Ammon's horn (tissue), 1 donor: ENCODE data around the gene SLC12A7.
"Not testable (repeated sequence)": the region's sequence is repeated elsewhere in the genome, so short reads cannot be mapped to it uniquely, and the experiment has no call there.

Experiments used
- DNase-seq: peaks from one replicate; pipeline ENCODE4 v3.0.0-alpha.2; 2016; ENCODE audit warnings: low spot score

SLC12A7 gene

DNA sequence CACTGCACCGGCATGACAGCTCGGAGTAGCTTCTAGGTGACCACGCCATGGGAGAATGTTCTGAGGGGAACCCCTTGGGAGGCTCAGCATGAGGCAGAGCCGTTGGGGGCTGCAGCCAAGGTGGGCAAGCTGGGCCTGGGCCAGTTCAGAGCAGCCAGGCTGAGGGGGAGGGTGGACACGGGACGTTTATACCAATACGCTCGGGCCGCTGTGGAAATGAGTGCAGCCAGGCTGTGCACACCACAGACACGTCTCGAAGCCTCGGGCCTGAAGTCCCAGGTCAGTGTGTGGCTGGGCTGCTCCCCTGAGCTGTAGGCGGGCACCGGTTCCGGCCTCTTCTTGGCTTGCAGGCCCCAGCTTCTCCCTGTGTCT is 28.9 kb upstream of the SLC12A7 start:
- DNase-seq = no peak

DNA sequence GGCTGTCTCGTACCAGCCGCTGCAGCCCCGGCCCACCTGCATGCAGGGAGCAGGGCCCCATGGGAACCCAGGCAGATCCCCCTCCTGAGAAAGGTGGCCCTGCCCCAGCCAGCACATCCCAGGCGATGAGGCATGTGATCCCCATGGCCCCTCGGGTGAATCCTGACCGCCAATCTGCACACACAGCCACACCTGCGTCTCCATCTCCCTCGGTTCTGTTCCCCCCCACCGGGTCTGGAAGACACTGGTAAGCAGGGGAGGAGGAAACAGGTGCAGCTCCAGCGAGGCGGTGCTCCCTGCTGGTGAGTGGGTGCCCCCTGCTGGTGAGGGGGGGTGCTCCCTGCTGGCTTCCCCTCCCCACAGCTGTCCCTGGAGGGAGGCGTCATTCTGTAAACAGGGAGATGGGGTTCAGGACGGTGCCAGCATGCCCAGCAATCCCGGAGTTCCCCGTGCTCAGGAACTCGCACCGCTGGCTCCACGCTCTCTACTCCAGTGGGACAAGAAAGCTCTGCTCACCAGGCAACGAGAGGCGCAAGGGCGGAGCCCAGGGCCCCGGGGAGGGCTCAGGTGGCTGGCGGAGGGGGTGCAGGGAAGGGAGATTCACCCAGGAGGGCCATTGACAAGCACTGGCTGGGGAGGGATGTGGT is 28.4 kb upstream of the SLC12A7 start:
- DNase-seq = peak; percentile 66

DNA sequence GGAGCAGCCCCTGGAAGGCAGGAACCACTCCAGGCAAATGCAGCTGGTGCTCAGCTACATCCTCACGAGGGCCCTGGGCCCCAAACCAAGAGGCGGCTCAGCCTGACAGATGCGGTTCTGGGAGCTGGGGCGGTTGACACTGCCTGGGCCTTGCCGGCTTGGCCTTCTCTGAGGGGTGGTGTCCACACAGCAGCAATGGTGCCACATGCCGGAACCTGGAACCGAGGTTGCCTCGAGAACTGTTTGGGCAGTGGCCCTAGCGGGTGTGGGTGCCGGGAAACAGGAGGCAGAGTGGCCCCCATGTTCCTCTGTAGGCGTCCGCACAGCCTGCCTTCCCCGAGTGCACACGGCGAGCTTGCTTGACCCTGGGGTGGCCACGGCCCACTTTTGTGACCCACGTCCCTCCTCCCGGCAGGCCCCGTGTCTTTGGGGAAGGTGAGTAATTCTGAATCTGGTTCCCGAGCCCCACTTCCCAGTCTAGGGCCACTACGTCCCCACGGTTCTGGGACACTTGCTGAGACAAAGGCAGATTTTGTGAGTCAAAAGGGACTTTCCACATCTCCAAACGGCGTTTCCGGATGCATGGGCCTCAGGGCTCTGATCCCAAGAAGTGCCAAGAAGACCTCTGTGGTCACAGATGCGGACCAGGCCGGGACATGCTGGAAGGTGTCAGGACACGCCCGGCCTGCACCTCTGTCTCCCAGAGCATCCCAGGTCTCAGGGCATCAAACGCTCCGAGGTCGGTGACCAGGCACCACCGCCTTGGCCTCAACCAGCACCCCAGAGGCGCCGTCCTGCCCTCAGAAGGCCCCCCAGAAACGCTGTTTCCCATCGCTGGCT is 27.7 kb upstream of the SLC12A7 start:
- DNase-seq = no peak

DNA sequence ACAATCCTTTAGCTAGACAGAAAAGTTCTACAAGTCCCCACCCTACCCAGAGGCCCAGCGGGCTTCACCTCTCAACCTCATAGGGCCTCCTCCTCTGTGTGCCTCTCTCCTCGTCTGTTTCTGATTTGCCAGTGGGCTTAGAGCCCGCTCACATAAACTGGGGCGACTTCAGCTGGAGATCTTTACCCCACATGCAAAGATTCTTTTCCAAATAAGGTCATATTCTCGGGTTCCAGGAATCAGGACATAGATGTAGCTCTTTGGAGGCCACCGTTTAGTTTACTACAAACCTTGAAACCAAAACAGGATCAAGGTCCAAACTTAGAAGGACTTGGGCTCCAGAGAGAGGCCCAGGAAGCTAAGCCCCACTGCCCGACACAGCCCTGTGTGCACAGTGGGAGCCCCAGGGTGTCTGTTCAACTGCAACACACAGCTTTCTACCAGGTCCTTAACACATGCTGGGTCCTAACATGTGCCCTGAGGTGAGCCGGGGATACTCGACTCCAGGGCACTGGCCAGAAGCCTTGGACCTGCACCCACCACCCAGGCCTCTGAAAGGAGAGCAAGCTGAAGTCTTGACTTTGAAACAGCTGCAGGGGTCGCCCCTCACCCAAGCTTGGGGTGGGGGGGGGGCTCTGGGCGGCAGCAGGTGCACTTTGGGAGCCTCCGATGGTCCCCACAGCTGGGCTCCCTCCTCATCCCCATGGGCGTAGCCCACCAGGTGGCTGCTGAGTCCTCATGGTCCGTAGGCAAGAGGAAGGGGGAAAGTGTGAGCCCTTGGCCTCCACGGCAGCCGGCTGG is 26.8 kb upstream of the SLC12A7 start:
- DNase-seq = no peak

DNA sequence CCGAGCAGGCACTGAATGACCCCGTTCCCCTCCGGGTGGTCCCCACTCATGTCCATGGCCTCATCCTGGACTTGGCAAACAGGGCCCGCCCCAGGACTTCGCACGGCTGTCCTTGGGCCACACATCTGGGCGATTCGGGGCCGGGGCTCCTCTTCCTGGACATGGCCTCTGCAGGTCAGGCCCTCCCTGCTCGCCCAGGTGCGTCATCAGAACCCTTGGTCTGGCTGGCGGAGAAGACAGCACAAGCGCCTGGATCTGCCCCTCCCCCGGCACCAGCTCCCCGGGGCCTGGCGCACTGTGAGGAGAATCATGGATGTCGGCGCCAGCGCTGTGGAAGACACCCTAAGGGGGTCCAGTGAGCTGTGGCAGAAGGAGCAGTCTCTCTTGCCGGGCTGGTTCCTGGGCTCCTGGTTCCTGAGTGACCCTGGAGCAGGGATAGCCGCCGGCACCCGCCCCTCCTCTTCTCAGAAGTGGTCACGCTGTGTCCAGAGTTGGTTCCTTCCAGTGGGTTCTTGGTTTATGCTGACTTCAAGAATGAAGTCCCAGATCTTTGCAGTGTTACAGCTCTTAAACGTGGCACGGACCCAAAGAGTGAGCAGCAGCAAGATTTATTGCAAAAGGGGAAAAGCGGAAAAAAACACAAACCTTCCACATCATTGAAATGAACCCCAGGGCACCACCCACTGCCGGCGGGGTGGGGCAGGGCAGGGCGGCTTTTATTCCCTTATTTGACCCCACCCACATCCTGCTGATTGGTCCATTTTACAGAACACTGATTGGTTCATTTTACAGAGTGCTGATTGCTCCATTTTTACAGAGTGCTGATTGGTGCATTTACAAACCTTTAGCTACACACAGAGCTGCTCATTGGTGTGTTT is 25.9 kb upstream of the SLC12A7 start:
- DNase-seq = no peak

DNA sequence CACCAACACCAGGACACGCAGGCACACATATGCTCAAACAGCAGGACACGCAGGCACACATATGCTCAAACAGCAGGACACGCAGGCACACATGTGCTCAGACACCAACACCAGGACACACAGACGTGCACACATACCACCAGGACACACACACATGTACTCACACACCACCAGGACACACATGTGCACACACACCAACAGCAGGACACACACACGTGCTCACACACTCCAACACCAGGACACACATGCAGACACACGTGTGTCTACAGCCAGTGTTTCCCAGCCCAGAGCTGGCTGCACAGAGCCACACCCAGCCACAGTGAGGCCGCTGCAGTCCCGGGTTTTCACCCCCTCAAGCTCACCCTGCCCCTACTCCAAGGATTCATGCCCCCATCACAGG is 25.0 kb upstream of the SLC12A7 start:
- DNase-seq = no peak

DNA sequence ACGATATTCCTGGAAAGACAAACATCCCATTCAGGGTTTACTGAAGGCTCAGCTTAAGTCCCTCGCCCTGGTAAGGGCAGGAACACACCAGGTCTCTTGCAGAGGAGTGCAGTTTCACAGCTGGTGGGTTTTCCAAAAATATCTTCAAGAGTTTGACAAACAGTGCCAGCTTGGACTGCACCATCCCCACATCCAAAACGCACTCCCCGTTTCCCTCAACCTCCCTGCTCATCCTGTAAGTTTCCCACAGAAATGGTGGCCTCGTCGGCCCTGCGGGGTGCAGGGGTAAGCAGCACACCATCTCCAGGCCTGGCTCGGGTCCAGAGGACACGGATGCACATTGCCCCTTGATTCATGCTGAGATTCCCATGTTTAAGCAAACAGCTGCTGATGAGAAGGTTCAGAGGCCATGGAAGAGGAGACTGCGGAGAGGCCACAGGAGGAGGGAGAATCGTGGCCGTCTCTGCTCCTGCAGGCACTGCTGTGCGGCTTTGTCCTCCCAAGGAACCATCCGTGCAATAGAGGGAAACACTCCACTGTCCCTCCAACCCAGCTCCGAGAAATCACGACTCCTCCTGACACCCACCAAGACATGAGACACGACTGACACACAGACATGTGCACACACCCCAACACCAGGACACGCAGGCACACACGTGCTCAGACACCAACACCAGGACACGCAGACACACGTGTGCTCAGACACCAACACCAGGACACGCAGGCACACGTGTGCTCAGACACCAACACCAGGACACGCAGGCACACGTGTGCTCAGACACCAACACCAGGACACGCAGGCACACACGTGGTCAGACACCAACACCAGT is 24.0 kb upstream of the SLC12A7 start:
- no peak for DNase-seq

DNA sequence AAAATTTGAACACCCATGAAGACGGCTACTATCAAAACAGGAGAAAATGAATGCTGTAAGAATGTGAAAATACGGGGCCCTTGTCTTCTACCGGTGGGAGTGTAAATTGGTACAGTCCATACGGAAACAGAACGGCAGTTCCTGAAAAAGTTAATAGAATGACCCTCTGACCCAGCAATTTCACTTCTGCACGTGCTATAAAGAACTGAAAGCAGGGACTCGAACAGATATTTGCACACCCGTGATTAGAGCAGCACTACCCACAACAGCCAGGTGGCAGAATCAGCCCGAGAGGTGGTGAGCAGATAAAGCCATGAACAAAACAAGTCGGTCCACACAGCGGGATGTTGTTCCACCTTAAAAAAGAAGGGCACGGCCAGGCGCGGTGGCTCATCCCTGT is 22.6 kb upstream of the SLC12A7 start:
- DNase-seq = no peak

DNA sequence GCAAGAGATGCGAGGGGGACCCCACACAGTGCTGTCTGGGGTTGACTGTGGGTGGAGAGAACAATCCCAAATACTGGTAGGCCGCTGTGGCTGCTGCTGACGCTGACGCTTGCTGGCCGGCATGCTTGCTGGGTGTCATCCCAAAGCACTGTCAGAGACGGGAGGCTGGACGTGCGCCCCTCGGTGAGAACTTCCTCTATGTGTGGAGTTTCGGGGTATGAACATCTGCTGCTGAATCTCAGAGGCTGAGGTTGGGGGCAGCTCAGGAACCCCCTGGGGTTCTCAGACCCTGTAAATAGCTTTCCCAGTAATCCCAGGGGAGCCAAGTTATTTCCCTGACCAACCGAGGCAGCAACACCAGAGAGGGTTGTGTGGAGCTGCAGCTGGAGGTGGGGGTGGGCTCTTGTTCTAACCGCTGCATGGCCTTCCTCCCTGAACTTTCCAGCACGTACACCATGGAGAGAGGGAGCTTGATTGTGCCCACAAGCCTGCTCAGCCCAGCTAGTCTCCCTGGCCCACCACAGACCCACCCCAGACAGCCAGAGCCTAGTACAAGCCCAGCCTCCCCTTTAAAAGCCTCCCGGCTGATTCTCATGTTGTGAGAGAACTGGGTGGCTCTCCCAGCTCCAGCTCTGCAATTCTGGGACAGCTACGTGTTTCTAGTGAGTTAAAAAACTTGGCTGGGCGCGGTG is 21.8 kb upstream of the SLC12A7 start:
- no peak for DNase-seq

DNA sequence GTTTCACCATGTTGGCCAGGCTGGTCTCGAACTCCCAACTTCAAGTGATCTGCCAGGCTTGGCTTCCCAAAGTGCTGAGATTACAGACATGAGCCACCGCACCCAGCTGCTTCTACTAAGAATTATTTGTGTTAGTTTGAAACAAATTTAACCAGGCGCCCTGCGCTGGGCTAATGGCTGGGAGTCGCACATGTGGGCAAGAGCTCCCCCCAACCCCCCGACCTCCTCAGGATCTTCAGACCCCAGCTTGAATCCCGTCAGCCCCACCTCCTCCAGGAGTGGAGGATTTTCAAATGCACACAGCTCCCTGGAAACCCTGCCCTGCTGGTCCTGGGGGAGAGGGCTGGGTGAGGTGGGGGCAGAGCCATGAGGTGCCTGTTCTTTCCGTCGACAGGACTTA is 21.2 kb upstream of the SLC12A7 start:
- DNase-seq = no peak

DNA sequence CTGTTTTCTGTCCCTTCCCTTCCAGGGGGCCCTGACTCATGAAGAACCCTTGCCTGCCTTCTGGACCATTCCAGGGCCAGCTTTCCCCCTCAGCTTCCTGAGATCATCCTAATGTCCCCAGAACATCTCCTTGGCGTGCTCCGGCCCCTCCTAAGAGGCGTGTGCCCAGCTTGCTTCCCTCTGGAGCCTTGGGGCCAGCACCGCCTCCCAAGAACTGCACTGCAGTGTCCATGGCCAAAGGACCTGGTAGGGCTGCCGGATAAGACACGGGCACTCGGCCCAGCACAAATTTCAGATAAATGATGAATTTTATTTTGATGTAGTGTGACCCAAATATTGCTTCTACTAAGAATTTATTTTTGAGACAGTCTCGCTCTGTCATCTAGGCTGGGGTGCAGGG is 20.7 kb upstream of the SLC12A7 start:
- no peak for DNase-seq

DNA sequence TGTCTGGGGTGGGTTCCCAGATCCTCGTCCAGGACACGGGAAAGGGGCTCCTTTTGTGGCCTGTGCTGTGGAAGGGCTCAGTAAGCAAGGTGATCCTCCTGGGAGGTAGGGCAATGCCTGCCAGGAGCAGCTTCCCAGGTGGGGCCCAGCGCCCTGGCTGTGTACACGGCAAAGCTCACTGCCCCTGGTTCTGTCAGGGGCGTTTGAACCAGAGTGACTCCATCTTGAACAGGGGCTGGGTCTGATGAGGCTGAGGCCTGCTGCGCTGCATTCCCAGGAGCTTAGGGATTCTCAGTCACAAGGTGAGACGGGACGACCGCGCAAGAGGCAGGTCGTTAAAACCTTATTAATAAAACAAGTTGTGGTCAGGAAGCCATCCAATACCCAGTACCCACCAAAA is 19.9 kb upstream of the SLC12A7 start:
- no peak for DNase-seq

DNA sequence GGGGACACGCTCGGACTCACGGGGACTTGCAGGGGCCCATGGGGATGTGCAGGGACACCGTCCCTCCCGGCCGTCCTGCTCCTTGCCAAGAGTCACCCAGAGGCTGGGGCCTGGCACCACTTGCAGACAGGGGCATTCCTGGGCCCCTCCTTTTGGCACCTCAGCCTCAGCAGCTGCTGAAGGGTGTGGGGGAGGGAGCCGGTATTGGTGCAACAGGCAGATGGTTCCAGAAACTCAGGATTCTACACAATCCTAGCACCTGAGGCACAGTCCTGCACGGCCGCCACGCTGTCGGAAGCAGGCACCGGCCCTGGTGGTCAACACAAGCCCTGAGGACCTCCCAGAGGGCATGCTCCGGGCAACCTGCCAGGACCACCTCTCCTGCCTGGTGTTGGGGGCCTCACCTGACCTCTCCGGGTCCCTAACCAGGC is 19.3 kb upstream of the SLC12A7 start:
- no peak for DNase-seq

DNA sequence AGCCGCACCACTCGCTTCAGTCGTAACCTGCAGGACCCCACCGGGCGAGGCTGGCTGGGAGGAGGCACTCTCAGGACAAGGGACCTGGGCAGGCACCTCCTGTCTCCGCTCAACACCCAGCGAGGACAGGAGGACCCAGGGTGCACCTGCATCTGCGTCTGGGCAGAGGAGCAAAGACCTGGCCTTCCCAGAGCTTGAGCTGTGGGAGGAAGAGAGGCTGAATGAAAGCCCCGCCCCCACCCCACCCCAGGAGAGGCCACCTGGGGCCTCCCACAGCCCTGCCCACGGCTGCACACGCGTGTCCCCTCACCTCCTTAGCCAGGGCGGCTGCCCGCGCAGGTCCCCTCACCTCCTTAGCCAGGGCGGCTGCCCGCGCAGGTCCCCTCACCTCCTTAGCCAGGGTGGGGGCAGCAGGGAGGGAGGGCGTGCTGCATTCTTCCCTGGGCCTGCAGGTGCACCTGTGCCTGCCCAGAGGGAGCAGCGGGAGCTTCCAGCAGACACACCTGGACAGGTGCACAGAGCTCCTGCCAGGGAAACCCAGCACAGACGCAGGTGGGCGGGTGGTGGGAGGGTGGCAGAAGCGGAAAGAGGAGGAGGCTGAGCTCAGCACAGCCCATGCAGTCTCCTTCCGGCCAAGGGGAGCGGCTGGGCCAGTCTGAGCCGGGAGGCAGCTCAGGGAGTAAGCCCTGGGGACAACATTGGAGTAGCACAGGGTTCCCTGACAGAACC is 18.5 kb upstream of the SLC12A7 start:
- DNase-seq = no peak

DNA sequence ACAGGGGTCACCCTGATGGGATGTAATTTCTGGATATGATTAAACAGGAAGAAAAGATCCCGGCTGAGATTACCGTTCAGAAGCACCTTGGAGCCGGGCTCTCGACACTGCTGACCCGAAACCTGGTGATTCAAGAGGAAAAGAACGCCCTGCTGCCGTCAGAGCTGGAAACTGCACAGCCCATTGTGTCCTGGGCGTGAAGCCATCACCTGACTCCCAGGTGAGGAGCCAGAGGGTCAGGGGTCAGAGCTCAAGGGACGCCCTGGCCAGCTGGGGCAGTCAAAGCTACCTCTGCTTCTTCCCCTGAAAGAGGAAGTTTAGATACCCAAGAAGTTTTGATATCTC is 17.8 kb upstream of the SLC12A7 start:
- DNase-seq = no peak

DNA sequence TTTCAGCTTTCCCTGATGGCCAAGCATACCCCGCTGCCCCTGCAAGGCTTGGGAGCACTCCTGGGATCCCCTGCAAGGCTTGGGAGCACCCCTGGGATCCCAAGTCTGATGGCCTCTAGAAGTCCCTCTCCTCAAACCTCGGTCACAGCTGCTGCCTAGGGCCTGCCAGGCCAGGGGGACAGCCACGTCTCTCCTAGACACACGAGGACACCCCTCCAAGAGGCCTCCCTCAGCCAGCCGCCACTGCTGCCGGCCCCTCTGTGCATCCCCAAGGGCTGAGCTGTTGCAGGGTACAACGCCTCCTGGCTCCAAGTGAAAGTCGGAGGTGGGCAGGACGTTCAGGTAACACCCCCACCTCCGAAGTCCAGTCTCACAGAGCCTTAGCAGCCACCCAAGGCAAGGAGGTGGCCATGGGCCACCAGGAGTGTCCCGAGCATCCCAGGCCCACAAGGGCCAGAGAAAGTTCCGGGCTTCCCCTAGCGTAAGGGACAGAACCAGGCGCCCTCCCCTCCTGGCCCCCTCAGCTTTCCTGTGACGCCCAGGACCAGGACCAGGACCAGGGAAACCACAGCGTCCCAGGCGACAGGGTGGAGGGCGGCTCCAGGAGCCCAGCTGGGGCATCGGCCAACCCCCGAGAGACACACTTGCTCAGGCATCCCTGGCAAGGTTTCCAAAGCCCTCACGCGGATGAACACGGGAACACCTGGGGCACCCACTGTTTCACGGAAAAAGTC is 17.3 kb upstream of the SLC12A7 start:
- DNase-seq = no peak

DNA sequence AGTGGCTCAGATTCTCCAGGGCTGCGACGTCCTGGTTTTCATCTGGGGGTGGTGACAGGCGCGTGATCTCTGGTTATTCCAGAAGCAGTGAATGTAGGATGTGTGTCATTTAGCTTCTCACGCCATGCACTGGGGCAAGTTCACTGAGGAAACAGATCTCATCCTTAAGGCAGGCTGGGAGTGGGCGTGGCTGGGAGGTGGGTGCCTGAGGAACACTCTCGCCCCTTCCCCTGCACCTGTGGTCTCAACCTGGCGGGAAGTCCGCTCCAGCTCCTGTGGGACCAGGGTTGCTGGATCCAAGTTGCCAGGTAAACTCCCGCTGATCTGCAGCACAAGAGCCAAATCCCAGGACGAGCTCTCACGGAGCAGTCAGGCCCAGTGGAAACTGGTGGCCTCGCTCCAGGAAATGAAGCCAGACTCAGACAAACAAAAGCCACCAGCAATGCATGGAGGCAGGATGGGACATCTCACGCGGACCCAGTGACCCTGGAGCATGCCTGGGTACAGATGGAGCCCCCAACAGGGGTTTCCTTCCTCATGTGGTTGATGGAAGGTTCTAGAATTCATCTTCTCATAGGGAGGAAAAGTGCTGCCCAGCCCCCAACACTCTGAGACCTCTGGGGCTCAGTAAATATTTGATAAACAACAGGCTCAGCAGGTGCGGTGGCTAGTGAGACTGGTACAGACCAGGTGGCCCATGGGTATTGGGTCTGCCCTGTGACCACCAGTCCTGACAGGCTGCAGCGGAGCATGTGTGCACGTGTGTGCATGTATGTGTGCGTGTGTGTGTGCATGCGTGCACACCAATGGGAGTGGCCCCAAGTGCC is 16.3 kb upstream of the SLC12A7 start:
- DNase-seq = no peak

DNA sequence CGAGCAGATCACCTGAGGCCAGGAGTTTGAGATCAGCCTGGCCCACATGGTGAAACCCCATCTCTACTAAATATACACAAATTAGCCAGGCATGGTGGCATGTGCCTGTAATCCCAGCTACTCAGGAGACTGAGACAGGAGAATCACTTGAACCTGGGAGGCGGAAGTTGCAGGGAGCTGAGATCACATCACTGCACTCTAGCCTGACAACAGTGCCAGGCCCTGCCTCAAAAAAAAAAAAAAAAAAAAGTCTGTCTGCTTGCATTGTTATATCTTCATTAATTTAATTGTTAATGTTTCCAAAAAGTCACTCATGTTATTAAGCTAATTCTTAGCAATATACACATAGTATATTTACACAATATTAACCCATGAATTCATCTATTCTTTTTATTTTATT is 13.8 kb upstream of the SLC12A7 start:
- DNase-seq = not testable (repeated sequence)
